Hepatocyte (in vitro differentiated cells): Measurements from ENCODE around the gene JAKMIP1. TPM values are rescaled to one million over a fixed set of nuclear protein-coding genes. Genes with fewer than 3 reads are reported as not detected.

Experiments
- DNase-seq: peaks from one replicate; pipeline ENCODE4 v3.0.0-alpha.2; 2016; ENCODE audit warnings: low spot score
- H2AFZ ChIP-seq: fragments of 200-600 bp; sonication (generic); 2 replicates; pipeline ENCODE4 v1.6.0; 2016; ENCODE audit warnings: antibody characterized with exemption, mild to moderate bottlenecking
- H3K27ac ChIP-seq: fragments of 200-600 bp; sonication (generic); 2 replicates; pipeline ENCODE4 v1.5.1; 2016; ENCODE audit warnings: mild to moderate bottlenecking
- H3K27me3 ChIP-seq: fragments of 200-600 bp; sonication (generic); 2 replicates; pipeline ENCODE4 v1.6.1; 2016
- H3K36me3 ChIP-seq: fragments of 200-600 bp; sonication (generic); replicated peaks from 2 replicates; pipeline ENCODE4 v1.5.1; 2016; ENCODE audit warnings: low read depth; ENCODE audit not compliant: insufficient read depth
- H3K4me1 ChIP-seq: fragments of 200-600 bp; sonication (generic); 2 replicates; pipeline ENCODE4 v1.5.1; 2016; ENCODE audit warnings: mild to moderate bottlenecking, moderate library complexity; ENCODE audit not compliant: insufficient read depth
- H3K4me2 ChIP-seq: fragments of 200-600 bp; sonication (generic); 2 replicates; pipeline ENCODE4 v1.6.0; 2016
- H3K4me3 ChIP-seq: fragments of 200-600 bp; sonication (generic); 2 replicates; pipeline ENCODE4 v1.5.1; 2016; ENCODE audit warnings: mild to moderate bottlenecking
- H3K79me2 ChIP-seq: fragments of 200-600 bp; sonication (generic); 2 replicates; pipeline ENCODE4 v1.6.0; 2017; ENCODE audit warnings: mild to moderate bottlenecking
- H3K9me2 ChIP-seq: fragments of 200-600 bp; sonication (generic); replicated peaks from 2 replicates; pipeline ENCODE4 v1.6.0; 2017; ENCODE audit warnings: mild to moderate bottlenecking; ENCODE audit not compliant: insufficient read depth
- H3K9me3 ChIP-seq: fragments of 200-600 bp; sonication (generic); 2 replicates; pipeline ENCODE4 v1.5.1; 2016; ENCODE audit warnings: low read depth, mild to moderate bottlenecking
- H4K20me1 ChIP-seq: fragments of 200-600 bp; sonication (generic); 2 replicates; pipeline ENCODE4 v1.6.0; 2016; ENCODE audit warnings: mild to moderate bottlenecking; ENCODE audit not compliant: insufficient read depth, poor library complexity, severe bottlenecking
- CTCF ChIP-seq: fragments of 200-600 bp; sonication (generic); IDR thresholded peaks from 2 replicates; pipeline ENCODE4 v1.5.1; 2016; ENCODE audit warnings: antibody characterized with exemption, mild to moderate bottlenecking; ENCODE audit not compliant: poor library complexity
- EZH2 ChIP-seq: fragments of 200-600 bp; sonication (generic); IDR thresholded peaks from 2 replicates; pipeline ENCODE4 v1.6.1; 2016; ENCODE audit warnings: antibody characterized with exemption, mild to moderate bottlenecking, borderline replicate concordance
- EZH2phosphoT487 ChIP-seq: fragments of 200-600 bp; sonication (generic); IDR thresholded peaks from one replicate; pipeline ENCODE4 v1.6.1; 2018; ENCODE audit warnings: antibody characterized with exemption, mild to moderate bottlenecking, low read depth, moderate library complexity; ENCODE audit not compliant: unreplicated experiment, severe bottlenecking
- WGBS: methylation state at CpG from one replicate; pipeline ENCODE4 v1.1.6; 2016; ENCODE audit warnings: low lambda C conversion rate; ENCODE audit errors: missing lambda C conversion rate; 5-methylcytosine and 5-hydroxymethylcytosine counted together
- polyA plus RNA-seq: library from polyadenylated mRNA; unstranded; fragments of >200 nt; fragmentation: Nextera tagmentation; extraction: Ambion mirVana; gene quantifications from 2 replicates; pipeline ENCODE4 v1.2.1, GENCODE V29; 2016
- total RNA-seq: library from RNA; depleted of rRNA; stranded (reverse); fragments of >200 nt; gene quantifications from 2 replicates; pipeline ENCODE4 v1.2.3, GENCODE V29; 2014

Gene JAKMIP1
- total and polyA plus RNA-seq, 2 experiments from 2014 or later, result not detected

DNA sequence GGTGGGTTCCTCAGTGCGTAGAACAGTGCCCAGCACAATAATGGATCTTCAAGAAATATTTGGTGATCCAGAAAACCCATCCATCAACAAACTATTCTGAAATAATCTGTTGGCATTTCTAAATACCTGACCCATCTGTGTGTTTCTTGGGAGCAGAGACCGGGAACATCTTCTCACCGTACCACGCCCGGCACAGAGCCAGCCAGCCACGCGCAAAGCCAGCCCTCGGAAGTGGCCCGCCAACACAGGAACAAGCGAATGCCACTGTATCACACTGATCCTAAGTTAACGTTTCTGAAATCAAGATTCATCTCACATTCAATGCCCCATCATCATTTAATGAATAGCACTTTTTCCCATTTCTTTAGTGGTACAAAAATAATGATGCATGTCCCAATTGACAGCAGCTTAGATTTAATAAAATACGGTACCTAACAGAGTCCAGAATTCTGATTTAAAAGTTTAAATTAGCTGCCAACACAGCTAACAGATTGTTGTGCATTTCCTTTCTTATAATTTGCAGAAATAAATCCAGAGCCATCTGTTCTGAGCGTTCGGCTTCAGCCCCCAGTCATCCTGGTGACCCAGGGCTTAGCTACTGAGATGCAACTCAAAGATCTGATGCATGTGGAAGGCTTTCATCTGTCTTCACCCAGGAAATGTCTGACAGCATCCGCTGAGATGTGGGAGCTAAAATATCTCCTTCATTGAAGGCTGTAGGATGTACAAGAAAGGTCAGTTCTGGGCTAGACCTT is 44.2 kb downstream of the JAKMIP1 start:
- H4K20me1 ChIP-seq, result no peaks in the 10 kb centered on the region
- H3K4me3 ChIP-seq, result no peak overlapping the region
- peaks cover 6% of the 10 kb centered on the region for H3K27me3 ChIP-seq
- 94% methylated on average over 15 of the region's 15 CpGs for WGBS
- DNase-seq, result no peak
- H3K4me1 ChIP-seq, result no peaks in the 10 kb centered on the region
- H2AFZ ChIP-seq, result no peak overlapping the region
- H3K79me2 ChIP-seq, result no peaks in the 10 kb centered on the region
- no peaks in the 10 kb centered on the region for H3K9me2 ChIP-seq
- TF ChIP-seq EZH2phosphoT487, result no peak
- no peak overlapping the region for H3K4me2 ChIP-seq
- no peak overlapping the region for H3K27ac ChIP-seq
- H3K9me3 ChIP-seq, result no peaks in the 10 kb centered on the region
- no peaks in the 10 kb centered on the region for H3K36me3 ChIP-seq

GRCh38 chr4:6154875-6155274 is 45.5 kb downstream of the JAKMIP1 start:
- no peaks in the 10 kb centered on the region for H3K4me1 ChIP-seq

DNA sequence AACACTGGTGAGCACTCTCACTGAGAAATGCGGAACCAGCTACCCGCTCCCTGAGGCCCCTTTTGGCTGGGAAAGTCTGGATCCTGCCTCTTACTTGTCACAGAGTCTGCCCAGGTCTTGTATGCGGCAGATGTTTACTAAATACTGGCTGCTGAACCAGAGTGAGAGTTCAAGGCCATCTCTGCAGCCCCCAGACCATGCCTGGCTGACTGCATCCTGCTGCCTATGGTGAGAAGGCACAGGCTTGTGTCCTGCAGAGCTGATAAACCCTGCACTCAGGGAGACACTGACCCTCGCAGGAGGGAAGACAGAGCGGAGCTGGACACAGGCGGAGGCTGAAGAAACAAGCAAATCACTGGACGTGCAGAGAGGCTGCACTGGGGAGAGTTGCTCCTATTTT is 46.5 kb downstream of the JAKMIP1 start:
- H3K4me1 ChIP-seq, result no peaks in the 10 kb centered on the region
- no peaks in the 10 kb centered on the region for H3K9me3 ChIP-seq
- peaks cover 6% of the 10 kb centered on the region for H3K27me3 ChIP-seq
- DNase-seq, result no peak
- TF ChIP-seq CTCF, result no peak
- TF ChIP-seq EZH2, result no peak
- no peak for TF ChIP-seq EZH2phosphoT487
- H2AFZ ChIP-seq, result no peak overlapping the region
- 61% methylated on average over 7 of the region's 7 CpGs for WGBS
- no peak overlapping the region for H3K27ac ChIP-seq
- no peaks in the 10 kb centered on the region for H3K36me3 ChIP-seq
- no peak overlapping the region for H3K4me3 ChIP-seq
- H3K4me2 ChIP-seq, result no peak overlapping the region
- no peaks in the 10 kb centered on the region for H4K20me1 ChIP-seq
- H3K9me2 ChIP-seq, result no peaks in the 10 kb centered on the region
- H3K79me2 ChIP-seq, result no peaks in the 10 kb centered on the region

More at GRCh38 chr4:6154875-6155274, 45.5 kb downstream of the JAKMIP1 start:
- no peak overlapping the region for H3K4me3 ChIP-seq
- no peak overlapping the region for H3K4me2 ChIP-seq
- H3K9me3 ChIP-seq, result no peaks in the 10 kb centered on the region
- no peak for TF ChIP-seq EZH2phosphoT487
- no peak for TF ChIP-seq CTCF
- no peak for TF ChIP-seq EZH2
- no peak overlapping the region for H3K27ac ChIP-seq
- H3K9me2 ChIP-seq, result no peaks in the 10 kb centered on the region
- no peaks in the 10 kb centered on the region for H4K20me1 ChIP-seq
- H3K27me3 ChIP-seq, result peaks cover 6% of the 10 kb centered on the region
- 65% methylated on average over 9 of the region's 9 CpGs for WGBS
- H2AFZ ChIP-seq, result no peak overlapping the region
- no peak for DNase-seq
- H3K36me3 ChIP-seq, result no peaks in the 10 kb centered on the region
- H3K79me2 ChIP-seq, result no peaks in the 10 kb centered on the region

GRCh38 chr4:6152869-6153705 is 47.3 kb downstream of the JAKMIP1 start:
- Histone ChIP-seq H3K4me3 (no peak overlapping the region), H3K9me3 (no peaks in the 10 kb centered on the region), H3K4me1 (no peaks in the 10 kb centered on the region), H3K4me2 (no peak overlapping the region), H3K36me3 (no peaks in the 10 kb centered on the region), H3K27ac (no peak overlapping the region), H2AFZ (no peak overlapping the region), H3K9me2 (no peaks in the 10 kb centered on the region), H3K79me2 (no peaks in the 10 kb centered on the region), H3K27me3 (peaks cover 6% of the 10 kb centered on the region), H4K20me1 (no peaks in the 10 kb centered on the region)
- WGBS, result 89% methylated on average over 15 of the region's 15 CpGs
- DNase-seq, result no peak
- TF ChIP-seq EZH2 (no peak), EZH2phosphoT487 (no peak), CTCF (no peak)
